ENCODE measurements around the gene SCLT1.

- no peak for TF ChIP-seq CEBPB (IDR thresholded peaks at IDR 0.05; ENCODE audit: low read depth)
- no peak for TF ChIP-seq POLR2AphosphoS5 (IDR thresholded peaks at IDR 0.05; ENCODE audit: low read depth, low read length)
These were observed 47.2 kb upstream of the SCLT1 start for GRCh38 chr4:129140521-129140920.

Data from HCT116 (cell line).